Right lobe of liver (tissue), 6 donors: ENCODE measurements around the gene TSKS. TPM values are rescaled to one million over a fixed set of nuclear protein-coding genes. Genes with fewer than 3 reads are reported as not detected.

ENCODE experiments used
- ATAC-seq, 4 donors: fragments of 200-7000 bp; cut with Tn5 transposase; one replicate each; pipeline ENCODE4 v1.9.1; 2020; ENCODE audit warnings: mild to moderate bottlenecking in 4 of 4, moderate library complexity in 4 of 4
- DNase-seq, 3 donors: peaks; one replicate each; pipeline ENCODE4 v3.0.0-alpha.2; 2020
- H3K27ac ChIP-seq, 3 donors: fragments of 200-600 bp; one replicate each; pipeline ENCODE4 v1.8.0; 2022
- H3K27me3 ChIP-seq, 2 donors: fragments of 200-600 bp; one replicate each; pipeline ENCODE4 v1.8.0; 2022
- H3K36me3 ChIP-seq, 4 donors: fragments of 200-600 bp; sonication (generic) in 1 of 4; one replicate each; pipeline versions ENCODE4 v1.5.1 to v1.8.0; 2017 to 2022; ENCODE audit warnings: control low read depth in 1 of 4
- H3K4me1 ChIP-seq, 4 donors: fragments of 200-600 bp; sonication (generic) in 1 of 4; one replicate each; pipeline versions ENCODE4 v1.5.1 to v1.8.0; 2017 to 2022; ENCODE audit warnings: control low read depth in 1 of 4
- H3K4me3 ChIP-seq, 3 donors: fragments of 200-600 bp; one replicate each; pipeline ENCODE4 v1.8.0; 2022
- H3K9me3 ChIP-seq, 4 donors: fragments of 200-600 bp; sonication (generic) in 1 of 4; one replicate each; pipeline versions ENCODE4 v1.5.1 to v1.8.0; 2017 to 2022; ENCODE audit warnings: control low read depth in 1 of 4
- CTCF ChIP-seq, 4 donors: fragments of 200-600 bp in 3 of 4; fragments of 450-650 bp in 1 of 4; IDR thresholded peaks; one replicate each; pipeline versions ENCODE4 v1.5.1 to v1.8.0; 2016 to 2022; ENCODE audit warnings: antibody characterized with exemption in 4 of 4, mild to moderate bottlenecking in 2 of 4
- POLR2A ChIP-seq: fragments of 450-650 bp; IDR thresholded peaks from one replicate; pipeline ENCODE4 v1.6.1; 2017; ENCODE audit warnings: antibody characterized with exemption, mild to moderate bottlenecking
- WGBS: methylation state at CpG from one replicate; pipeline ENCODE4 v1.1.6; 2018; ENCODE audit warnings: low coverage, low lambda C conversion rate; ENCODE audit not compliant: insufficient coverage; ENCODE audit errors: missing lambda C conversion rate; 5-methylcytosine and 5-hydroxymethylcytosine counted together
- intact Hi-C, 2 donors: fragments of 100-400 bp; cut with DNase I; formaldehyde crosslinking; loops; one replicate each; pipeline versions ENCODE4 v1.11.2 to v1.14.1; 2022
- total RNA-seq, 6 experiments: library from RNA; depleted of rRNA in 2 of 6; stranded (reverse); fragments of >200 nt in 2 of 6; fragmentation: NEBNext Ultra II Directional in 3 of 6; extraction: Animal tissue kit (Norgen Biotek cat#: 25700) in 3 of 6; gene quantifications; one replicate each; pipeline versions ENCODE4 v1.1.0 to v1.2.4, GENCODE V29; 2016 to 2023
- donor health status: DM: no; HTN: yes; CAD: no.
- donor health status: DM: no; HTN: no; CAD: no.
- donor health status: DM: no; HTN: no; CAD: no.
- donor health status: DM: no; HTN: yes; CAD: no.
- donor health status: DM: no; HTN: yes; CAD: no.

TSKS gene
- total RNA-seq, 6 experiments from 2014 or later = not detected

DNA sequence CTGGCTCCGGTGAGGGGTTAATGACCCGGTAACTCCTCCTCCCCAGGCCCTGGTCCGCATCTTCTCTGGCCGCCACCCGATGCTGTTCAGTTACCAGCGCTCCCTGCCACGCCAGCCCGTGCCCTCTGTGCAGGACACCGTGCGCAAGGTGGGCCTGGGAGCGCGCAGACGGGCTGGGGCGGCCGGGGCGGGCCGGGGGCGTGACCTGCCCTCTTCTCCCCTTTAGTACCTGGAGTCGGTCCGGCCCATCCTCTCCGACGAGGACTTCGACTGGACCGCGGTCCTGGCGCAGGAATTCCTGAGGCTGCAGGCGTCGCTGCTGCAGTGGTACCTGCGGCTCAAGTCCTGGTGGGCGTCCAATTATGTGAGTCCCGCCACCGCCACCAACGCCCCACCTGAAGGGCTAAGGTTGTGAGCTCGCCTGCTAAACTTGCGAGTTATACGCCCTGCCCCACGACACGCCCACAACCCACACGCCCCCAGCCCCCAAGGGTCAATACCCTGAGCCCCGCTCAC lies 61.8 kb downstream of the TSKS start:
- ATAC-seq = peak in 1 of 4 donors; percentile 34
- no peak for DNase-seq
- 11% methylated on average over 22 of the region's 40 CpGs for WGBS

DNA sequence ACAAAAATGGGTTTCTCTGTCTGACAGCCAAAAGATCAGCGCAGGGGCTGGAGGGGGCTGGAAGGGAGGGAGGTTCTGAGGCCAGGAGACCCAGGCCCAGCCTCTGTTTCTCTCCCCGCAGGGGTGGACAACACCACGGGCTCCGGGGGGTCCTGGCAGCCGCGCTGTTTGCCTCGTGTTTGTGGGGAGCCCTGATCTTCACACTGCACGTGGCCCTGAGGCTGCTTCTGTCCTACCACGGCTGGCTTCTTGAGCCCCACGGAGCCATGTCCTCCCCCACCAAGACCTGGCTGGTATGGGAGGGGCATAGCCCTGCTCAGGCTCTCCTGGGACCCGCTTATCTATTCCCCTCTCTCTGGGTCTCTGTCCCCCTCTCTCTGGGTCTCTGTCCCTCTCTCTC lies 62.5 kb downstream of the TSKS start:
- intact Hi-C loops = no loop called here
- DNase-seq = no peak
- no peaks in the 10 kb centered on the region for H3K36me3 ChIP-seq

More for the DNA sequence above, 61.8 kb downstream of the TSKS start:
- TF ChIP-seq POLR2A (no peak), CTCF (IDR thresholded peaks at IDR 0.05) (no peak)
- Histone ChIP-seq H3K9me3 (no peaks in the 10 kb centered on the region), H3K4me1 (no peaks in the 10 kb centered on the region), H3K36me3 (no peaks in the 10 kb centered on the region), H3K27ac (no peak overlapping the region), H3K27me3 (no peaks in the 10 kb centered on the region), H3K4me3 (no peak overlapping the region)
- intact Hi-C loops = no loop called here

DNA sequence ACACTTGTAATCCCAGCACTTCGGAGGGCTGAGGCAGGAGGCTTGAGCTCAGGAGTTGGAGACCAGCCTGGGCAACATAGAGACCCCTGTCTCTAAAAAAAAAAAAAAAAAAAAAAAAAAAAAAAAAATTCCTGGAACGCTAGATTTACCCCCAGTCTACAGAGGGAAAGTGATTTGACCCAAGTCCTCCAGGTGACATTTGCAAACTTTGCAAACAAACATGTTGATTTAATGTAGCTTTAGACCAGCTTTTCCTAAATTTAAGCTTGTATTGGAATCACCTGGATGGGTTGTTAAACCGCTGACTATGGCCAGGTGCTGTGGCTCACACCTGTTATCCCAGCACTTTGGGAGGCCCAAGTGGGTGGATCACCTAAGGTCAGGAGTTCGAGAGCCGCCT lies 63.7 kb downstream of the TSKS start:
- no peak overlapping the region for H3K27ac ChIP-seq
- intact Hi-C loops = no loop called here
- no peaks in the 10 kb centered on the region for H3K4me1 ChIP-seq
- H3K36me3 ChIP-seq = no peaks in the 10 kb centered on the region
- no peak overlapping the region for H3K4me3 ChIP-seq
- TF ChIP-seq CTCF (IDR thresholded peaks at IDR 0.05) = no peak
- TF ChIP-seq POLR2A = no peak
- 79% methylated on average over 4 of the region's 5 CpGs for WGBS
- ATAC-seq = no peak
- no peaks in the 10 kb centered on the region for H3K27me3 ChIP-seq
- no peaks in the 10 kb centered on the region for H3K9me3 ChIP-seq
- DNase-seq = no peak

More for the DNA sequence above, 62.5 kb downstream of the TSKS start:
- Histone ChIP-seq H3K27me3 (no peaks in the 10 kb centered on the region), H3K9me3 (no peaks in the 10 kb centered on the region), H3K4me3 (no peak overlapping the region), H3K4me1 (no peaks in the 10 kb centered on the region), H3K27ac (no peak overlapping the region)
- peak in 2 of 4 donors; percentile 29 to 39 for ATAC-seq
- WGBS = 29% methylated on average over 1 of the region's 11 CpGs
- no peak for TF ChIP-seq POLR2A
- no peak for TF ChIP-seq CTCF (IDR thresholded peaks at IDR 0.05)

DNA sequence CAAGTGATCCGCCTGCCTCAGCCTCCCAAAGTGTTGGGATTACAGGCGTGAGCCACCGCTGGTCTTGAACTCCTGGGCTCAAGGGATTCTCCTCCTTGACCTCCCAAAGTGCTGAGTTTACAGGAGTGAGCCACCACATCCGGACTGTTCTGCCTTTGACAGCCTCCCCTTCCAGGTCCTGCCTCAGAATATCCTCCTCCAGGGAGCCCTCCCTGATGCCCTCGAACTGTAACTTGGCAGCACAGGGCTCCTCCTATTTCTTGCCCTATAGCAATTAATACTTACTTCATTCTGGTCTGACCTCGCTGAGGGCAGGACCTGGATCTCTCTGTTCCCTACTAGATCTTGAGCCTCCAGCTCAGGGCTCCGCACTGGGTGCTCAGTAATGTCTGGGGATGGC lies 66.2 kb downstream of the TSKS start:
- Histone ChIP-seq H3K36me3 (no peaks in the 10 kb centered on the region), H3K27ac (no peak overlapping the region), H3K9me3 (no peaks in the 10 kb centered on the region), H3K4me3 (no peak overlapping the region), H3K27me3 (no peaks in the 10 kb centered on the region), H3K4me1 (no peaks in the 10 kb centered on the region)
- no peak for DNase-seq
- intact Hi-C loops = no loop called here
- TF ChIP-seq POLR2A (no peak), CTCF (IDR thresholded peaks at IDR 0.05) (no peak)
- WGBS = 84% methylated on average over 4 of the region's 7 CpGs
- no peak for ATAC-seq

DNA sequence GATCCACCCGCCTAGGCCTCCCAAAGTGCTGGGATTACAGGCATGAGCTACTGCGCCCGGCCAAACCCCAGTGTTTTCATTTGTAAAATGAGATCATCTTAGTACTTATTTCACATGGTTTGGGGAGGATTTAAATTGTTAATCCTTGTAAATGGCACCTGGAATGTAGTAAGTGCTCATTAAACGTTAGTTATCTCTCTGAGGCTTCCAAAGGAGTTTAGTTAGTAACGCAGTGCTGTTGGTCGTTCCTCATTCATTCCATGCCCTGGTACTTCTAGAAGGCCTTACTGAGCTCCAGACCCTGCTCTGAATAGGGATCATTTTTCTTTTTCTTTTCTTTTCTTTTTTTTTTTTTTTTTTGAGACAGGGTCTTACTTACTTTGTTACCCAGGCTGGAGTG lies 67.0 kb downstream of the TSKS start:
- DNase-seq (no peak), ATAC-seq (no peak)
- intact Hi-C loops = no loop called here
- 66% methylated on average over 4 of the region's 6 CpGs for WGBS
- Histone ChIP-seq H3K27ac (no peak overlapping the region), H3K36me3 (no peaks in the 10 kb centered on the region), H3K4me1 (peaks cover 0 to under 1% (median 0%) of the 10 kb centered on the region in 4 donors), H3K4me3 (no peak overlapping the region), H3K9me3 (no peaks in the 10 kb centered on the region), H3K27me3 (no peaks in the 10 kb centered on the region)
- TF ChIP-seq POLR2A (no peak), CTCF (IDR thresholded peaks at IDR 0.05) (no peak)
